SU-DHL-6 (cell line): Measurements from ENCODE around the gene SCGB1C2.

Experiments
- H2AFZ ChIP-seq: fragments of 200-600 bp; sonication (generic); 2 replicates; pipeline ENCODE4 v1.6.1; 2014; ENCODE audit warnings: low read depth, mild to moderate bottlenecking, moderate library complexity, mixed read lengths, antibody characterized with exemption, low read length; ENCODE audit not compliant: severe bottlenecking
- H3F3A ChIP-seq: fragments of 200-600 bp; shearing (Covaris generic); 2 replicates; pipeline ENCODE4 v1.6.0; 2016; ENCODE audit warnings: antibody characterized with exemption, mild to moderate bottlenecking; ENCODE audit not compliant: insufficient read depth
- H3K27ac ChIP-seq: fragments of 200-600 bp; sonication (generic); 2 replicates; pipeline ENCODE4 v1.5.1; 2016; ENCODE audit warnings: low read depth, mild to moderate bottlenecking, low read length, moderate library complexity, mixed read lengths
- H3K27me3 ChIP-seq: fragments of 200-600 bp; sonication (generic), shearing (Covaris generic); 2 replicates; pipeline ENCODE4 v1.6.0; 2014; ENCODE audit warnings: mild to moderate bottlenecking, low read length
- H3K36me3 ChIP-seq: fragments of 200-600 bp; sonication (generic); 2 replicates; pipeline ENCODE4 v1.6.1; 2014; ENCODE audit warnings: mild to moderate bottlenecking, low read length, mixed read lengths
- H3K4me2 ChIP-seq: fragments of 300-600, 200-600 bp; shearing (Covaris generic), sonication (generic); 2 replicates; pipeline ENCODE4 v1.6.0; 2014; ENCODE audit warnings: low read length, low read depth, mild to moderate bottlenecking; ENCODE audit not compliant: poor library complexity, severe bottlenecking
- H3K4me3 ChIP-seq: fragments of 200-600 bp; sonication (generic); 2 replicates; pipeline ENCODE4 v1.5.1; 2014; ENCODE audit warnings: antibody characterized with exemption, low read length, mild to moderate bottlenecking, mixed read lengths; ENCODE audit not compliant: insufficient read depth, poor library complexity, severe bottlenecking
- H3K79me2 ChIP-seq: fragments of 200-600 bp; sonication (generic); 2 replicates; pipeline ENCODE4 v1.6.1; 2014; ENCODE audit warnings: mild to moderate bottlenecking, low read length, moderate library complexity; ENCODE audit not compliant: insufficient read depth
- H3K9ac ChIP-seq: fragments of 200-600 bp; sonication (generic); 2 replicates; pipeline ENCODE4 v1.7.0; 2014; ENCODE audit warnings: mild to moderate bottlenecking, low read length
- H3K9me2 ChIP-seq: fragments of 200-600 bp; sonication (generic); replicated peaks from 2 replicates; pipeline ENCODE4 v1.6.1; 2014; ENCODE audit warnings: low read length; ENCODE audit not compliant: insufficient read depth
- H3K9me3 ChIP-seq: fragments of 200-600 bp; sonication (generic); 2 replicates; pipeline ENCODE4 v1.6.1; 2014; ENCODE audit warnings: low read length, mixed read lengths; ENCODE audit not compliant: insufficient read depth
- H4K20me1 ChIP-seq: fragments of 200-600 bp; sonication (generic); 2 replicates; pipeline ENCODE4 v1.6.1; 2014; ENCODE audit warnings: low read depth, mild to moderate bottlenecking, antibody characterized with exemption, low read length, moderate library complexity, mixed read lengths
- EZH2phosphoT487 ChIP-seq: fragments of 200-600 bp; sonication (generic), shearing (Covaris generic); conservative IDR thresholded peaks from 2 replicates; pipeline ENCODE4 v1.6.1; 2018; ENCODE audit warnings: mild to moderate bottlenecking, antibody characterized with exemption, low read length, moderate library complexity, mixed read lengths
- TF ChIP-seq, protein P1 (sequence below): fragments of 200-600 bp; sonication (generic); IDR thresholded peaks from one replicate; pipeline ENCODE4 v1.5.1; 2017; ENCODE audit warnings: antibody characterized with exemption, mild to moderate bottlenecking, low read length, moderate library complexity; ENCODE audit not compliant: insufficient read depth, poor library complexity, severe bottlenecking

The SCGB1C2 gene

DNA sequence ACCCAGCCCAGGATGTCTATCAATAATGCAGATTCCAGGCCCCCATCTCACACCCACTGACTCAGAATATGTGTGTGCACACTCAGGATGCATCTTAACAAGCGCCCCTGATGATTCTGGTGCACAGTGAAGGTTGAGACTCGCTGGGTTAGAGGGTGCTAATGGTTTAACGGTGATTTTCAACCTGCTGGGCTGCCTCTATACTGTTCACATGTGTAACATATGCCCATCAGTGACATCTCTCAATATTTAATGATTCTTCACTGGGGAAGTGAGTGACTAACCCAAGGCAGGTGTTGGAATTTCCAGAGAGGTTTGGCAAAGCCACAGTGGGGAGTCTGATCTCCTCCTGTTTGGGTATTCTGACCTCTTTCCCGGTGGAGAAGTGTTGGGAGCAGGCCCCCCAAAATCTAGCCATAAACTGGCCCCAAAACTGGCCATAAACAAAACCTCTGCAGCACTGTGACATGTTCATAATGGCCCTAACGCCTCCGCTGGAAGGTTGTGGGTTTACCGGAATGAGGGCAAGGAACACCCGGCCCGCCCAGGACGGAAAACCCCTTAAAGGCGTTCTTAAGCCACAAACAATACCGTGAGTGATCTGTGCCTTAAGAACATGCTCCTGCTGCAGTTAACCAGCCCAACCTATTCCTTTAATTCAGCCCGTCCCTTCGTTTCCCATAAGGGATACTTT lies 48.2 kb downstream of the SCGB1C2 start:
- TF ChIP-seq, protein P1, sequence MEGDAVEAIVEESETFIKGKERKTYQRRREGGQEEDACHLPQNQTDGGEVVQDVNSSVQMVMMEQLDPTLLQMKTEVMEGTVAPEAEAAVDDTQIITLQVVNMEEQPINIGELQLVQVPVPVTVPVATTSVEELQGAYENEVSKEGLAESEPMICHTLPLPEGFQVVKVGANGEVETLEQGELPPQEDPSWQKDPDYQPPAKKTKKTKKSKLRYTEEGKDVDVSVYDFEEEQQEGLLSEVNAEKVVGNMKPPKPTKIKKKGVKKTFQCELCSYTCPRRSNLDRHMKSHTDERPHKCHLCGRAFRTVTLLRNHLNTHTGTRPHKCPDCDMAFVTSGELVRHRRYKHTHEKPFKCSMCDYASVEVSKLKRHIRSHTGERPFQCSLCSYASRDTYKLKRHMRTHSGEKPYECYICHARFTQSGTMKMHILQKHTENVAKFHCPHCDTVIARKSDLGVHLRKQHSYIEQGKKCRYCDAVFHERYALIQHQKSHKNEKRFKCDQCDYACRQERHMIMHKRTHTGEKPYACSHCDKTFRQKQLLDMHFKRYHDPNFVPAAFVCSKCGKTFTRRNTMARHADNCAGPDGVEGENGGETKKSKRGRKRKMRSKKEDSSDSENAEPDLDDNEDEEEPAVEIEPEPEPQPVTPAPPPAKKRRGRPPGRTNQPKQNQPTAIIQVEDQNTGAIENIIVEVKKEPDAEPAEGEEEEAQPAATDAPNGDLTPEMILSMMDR = no peak
- no peak for TF ChIP-seq EZH2phosphoT487
- no peak overlapping the region for H3K4me2 ChIP-seq
- H2AFZ ChIP-seq = no peak overlapping the region

DNA sequence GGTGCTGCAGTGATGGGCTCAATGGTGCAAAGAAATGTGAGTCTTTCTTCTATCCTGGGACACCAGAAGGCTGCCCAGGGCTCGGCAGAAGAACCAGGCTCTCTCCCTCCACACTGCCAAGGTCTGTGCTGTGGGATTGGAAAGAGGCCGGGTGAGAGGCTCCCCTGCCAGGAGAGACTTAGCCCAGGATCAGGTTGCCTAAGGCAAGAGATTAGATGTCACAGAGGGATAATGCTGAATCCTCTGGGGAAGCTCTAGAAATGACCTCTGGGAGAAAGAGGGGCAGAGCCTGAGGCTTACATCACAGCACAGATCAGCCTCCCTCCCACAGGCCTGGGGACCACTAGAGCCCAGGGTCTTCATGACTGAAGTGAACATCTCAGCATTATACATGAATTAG lies 49.8 kb downstream of the SCGB1C2 start:
- TF ChIP-seq, protein P1 = no peak
- no peak for TF ChIP-seq EZH2phosphoT487
- no peaks in the 10 kb centered on the region for H3K9me3 ChIP-seq
- no peaks in the 10 kb centered on the region for H4K20me1 ChIP-seq
- no peak overlapping the region for H3K4me2 ChIP-seq
- no peak overlapping the region for H3K27ac ChIP-seq
- no peaks in the 10 kb centered on the region for H3K9me2 ChIP-seq
- H2AFZ ChIP-seq = no peak overlapping the region
- no peaks in the 10 kb centered on the region for H3F3A ChIP-seq
- no peak overlapping the region for H3K9ac ChIP-seq
- H3K79me2 ChIP-seq = no peaks in the 10 kb centered on the region
- H3K4me3 ChIP-seq = no peak overlapping the region
- no peaks in the 10 kb centered on the region for H3K27me3 ChIP-seq
- H3K36me3 ChIP-seq = no peaks in the 10 kb centered on the region

More for the DNA sequence above, 48.2 kb downstream of the SCGB1C2 start:
- no peak overlapping the region for H3K4me3 ChIP-seq
- H3K27me3 ChIP-seq = no peaks in the 10 kb centered on the region
- no peaks in the 10 kb centered on the region for H4K20me1 ChIP-seq
- H3K9ac ChIP-seq = no peak overlapping the region
- no peaks in the 10 kb centered on the region for H3K79me2 ChIP-seq
- no peaks in the 10 kb centered on the region for H3K36me3 ChIP-seq
- no peaks in the 10 kb centered on the region for H3F3A ChIP-seq
- no peaks in the 10 kb centered on the region for H3K9me2 ChIP-seq
- H3K27ac ChIP-seq = no peak overlapping the region
- H3K9me3 ChIP-seq = no peaks in the 10 kb centered on the region
